Measurements from ENCODE around the gene MRPL55.

The MRPL55 gene

GRCh38 chr1:228147151-228147693, 38.1 kb upstream of the MRPL55 start:
- no peak for DNase-seq

- DNase-seq = no peak
These were observed 37.5 kb upstream of the MRPL55 start for GRCh38 chr1:228146417-228147150.

- no peak for DNase-seq
These were observed 36.6 kb upstream of the MRPL55 start for GRCh38 chr1:228145463-228146416.

- DNase-seq = no peak
These were observed 35.9 kb upstream of the MRPL55 start for GRCh38 chr1:228144993-228145343.

- DNase-seq = no peak
These were observed 35.3 kb upstream of the MRPL55 start for GRCh38 chr1:228144193-228144992.

- no peak for DNase-seq
These were observed 34.5 kb upstream of the MRPL55 start for GRCh38 chr1:228143480-228144192.

- DNase-seq = no peak
These were observed 33.6 kb upstream of the MRPL55 start for GRCh38 chr1:228142701-228143136.

- no peak for DNase-seq
These were observed 33.1 kb upstream of the MRPL55 start for GRCh38 chr1:228142155-228142691.

- no peak for DNase-seq
These were observed 32.3 kb upstream of the MRPL55 start for GRCh38 chr1:228141226-228142044.

GRCh38 chr1:228140724-228141225, 31.7 kb upstream of the MRPL55 start:
- DNase-seq = no peak

GRCh38 chr1:228139931-228140723, 31.0 kb upstream of the MRPL55 start, which contains the start of gene GUK1:
Gene GUK1, plus strand, starts transcription at chr1:228140279. Its CDS starts 24 bp downstream, at chr1:228140303.
- peak; percentile 99 for DNase-seq

- no peak for DNase-seq
These were observed 30.4 kb upstream of the MRPL55 start for GRCh38 chr1:228139406-228139930.

- DNase-seq = no peak
These were observed 27.8 kb upstream of the MRPL55 start for GRCh38 chr1:228136901-228137300.

GRCh38 chr1:228134591-228134990, 25.5 kb upstream of the MRPL55 start:
- no peak for DNase-seq

GRCh38 chr1:228131766-228132165, 22.7 kb upstream of the MRPL55 start:
- no peak for DNase-seq

- no peak for DNase-seq
These were observed 16.1 kb upstream of the MRPL55 start for GRCh38 chr1:228125185-228125584.

GRCh38 chr1:228123505-228123904, 14.4 kb upstream of the MRPL55 start:
- no peak for DNase-seq

- DNase-seq = no peak
These were observed 13.9 kb upstream of the MRPL55 start for GRCh38 chr1:228122921-228123441.

- DNase-seq = no peak
These were observed 11.9 kb upstream of the MRPL55 start for GRCh38 chr1:228120857-228121489.

Measured in NCI-H446 treated with DMSO at 0.1 percent for 48 hours (cell line).